ENCODE measurements around the gene IFIT1B.

DNA sequence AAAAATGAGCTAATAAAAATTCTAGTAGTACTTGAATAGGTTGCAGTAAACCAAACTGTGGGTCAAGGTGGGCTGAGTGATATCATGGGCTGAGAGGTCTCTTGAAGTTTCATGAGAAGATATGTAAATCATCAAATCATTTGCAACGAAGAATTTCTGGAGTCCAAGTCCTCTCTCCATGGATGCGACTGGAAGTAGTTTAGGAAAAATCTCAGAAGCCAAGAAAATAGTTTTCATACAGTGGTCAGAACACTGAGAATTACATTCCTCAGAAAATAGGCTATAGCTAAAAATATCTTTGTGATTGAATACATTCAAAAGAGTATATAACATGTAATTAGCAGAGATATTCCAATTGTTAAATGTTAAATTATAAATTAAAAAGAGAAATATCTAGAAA, 10.9 kb downstream of the IFIT1B start:
- TF ChIP-seq, protein P1, sequence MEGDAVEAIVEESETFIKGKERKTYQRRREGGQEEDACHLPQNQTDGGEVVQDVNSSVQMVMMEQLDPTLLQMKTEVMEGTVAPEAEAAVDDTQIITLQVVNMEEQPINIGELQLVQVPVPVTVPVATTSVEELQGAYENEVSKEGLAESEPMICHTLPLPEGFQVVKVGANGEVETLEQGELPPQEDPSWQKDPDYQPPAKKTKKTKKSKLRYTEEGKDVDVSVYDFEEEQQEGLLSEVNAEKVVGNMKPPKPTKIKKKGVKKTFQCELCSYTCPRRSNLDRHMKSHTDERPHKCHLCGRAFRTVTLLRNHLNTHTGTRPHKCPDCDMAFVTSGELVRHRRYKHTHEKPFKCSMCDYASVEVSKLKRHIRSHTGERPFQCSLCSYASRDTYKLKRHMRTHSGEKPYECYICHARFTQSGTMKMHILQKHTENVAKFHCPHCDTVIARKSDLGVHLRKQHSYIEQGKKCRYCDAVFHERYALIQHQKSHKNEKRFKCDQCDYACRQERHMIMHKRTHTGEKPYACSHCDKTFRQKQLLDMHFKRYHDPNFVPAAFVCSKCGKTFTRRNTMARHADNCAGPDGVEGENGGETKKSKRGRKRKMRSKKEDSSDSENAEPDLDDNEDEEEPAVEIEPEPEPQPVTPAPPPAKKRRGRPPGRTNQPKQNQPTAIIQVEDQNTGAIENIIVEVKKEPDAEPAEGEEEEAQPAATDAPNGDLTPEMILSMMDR (IDR thresholded peaks at IDR 0.05): no peak
- no peak for TF ChIP-seq POLR2A (IDR thresholded peaks at IDR 0.05)

Measured in vagina (tissue), 2 donors.